T-helper 2 cell (primary cell): ENCODE data around the gene OXLD1.
A peak's percentile ranks its signal among the peaks of the same experiment; 100 is the strongest.

ENCODE experiments used
- DNase-seq, 5 experiments: peaks; one replicate each; pipeline versions ENCODE4 v3.0.0 to v3.0.0-alpha.2; 2012 to 2022
- total RNA-seq, 2 donors: gene quantifications; one replicate each; lab custom pipeline; 2026; lab: John Stamatoyannopoulos, UW

The OXLD1 gene
- total RNA-seq, result 18.7 to 27.8 reads per million in 2 donors

DNA sequence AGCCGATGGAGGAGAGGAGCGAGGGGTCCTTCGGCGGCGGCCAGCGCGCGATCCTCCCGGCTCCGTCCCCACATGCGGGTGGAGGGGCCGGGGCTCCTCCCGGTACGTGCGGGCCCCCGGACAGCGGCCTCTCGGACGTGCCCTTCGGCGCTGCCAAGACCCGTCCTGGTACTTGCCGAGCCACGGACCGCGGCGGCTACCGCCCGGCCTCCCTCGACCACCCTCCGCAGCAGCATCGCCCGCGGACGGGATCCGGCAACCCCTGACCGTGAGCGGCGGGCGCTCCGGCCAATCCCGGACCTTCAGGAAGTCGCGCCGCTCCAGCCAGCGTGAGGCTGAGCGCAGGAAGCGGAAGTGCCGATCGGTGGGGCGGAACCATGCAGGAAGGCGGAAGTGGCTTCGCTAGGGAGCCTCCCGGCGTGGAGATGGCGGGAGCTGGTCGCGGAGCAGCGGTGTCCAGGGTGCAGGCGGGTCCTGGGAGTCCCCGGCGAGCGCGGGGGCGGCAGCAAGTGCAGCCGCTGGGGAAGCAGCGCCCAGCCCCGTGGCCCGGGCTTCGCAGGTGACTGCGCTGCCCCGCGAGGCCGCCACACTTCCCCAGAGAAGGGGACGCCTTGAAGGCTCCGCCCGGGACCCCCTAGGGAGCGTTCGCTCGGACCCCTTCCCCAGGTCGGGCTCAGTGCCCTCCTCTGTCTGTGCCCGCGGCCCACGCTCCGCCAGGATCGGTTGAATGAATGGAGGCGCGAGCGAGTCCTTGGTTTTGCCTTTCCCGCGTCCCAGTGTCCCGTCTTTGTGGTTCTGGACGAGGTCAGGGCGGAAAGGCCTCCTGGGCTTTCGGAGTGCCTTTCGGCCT is at the start of gene OXLD1, which contains the start of gene CCDC137:
TSS of gene OXLD1 (minus strand) at position 264 of the 850 bp plus-strand sequence. CDS start at position 236, 28 bp downstream.
TSS of gene CCDC137 (plus strand) at position 396 of the 850 bp plus-strand sequence. CDS start at position 426, 30 bp downstream.
- peak; percentile 83 to 97 (median 89) for DNase-seq

DNA sequence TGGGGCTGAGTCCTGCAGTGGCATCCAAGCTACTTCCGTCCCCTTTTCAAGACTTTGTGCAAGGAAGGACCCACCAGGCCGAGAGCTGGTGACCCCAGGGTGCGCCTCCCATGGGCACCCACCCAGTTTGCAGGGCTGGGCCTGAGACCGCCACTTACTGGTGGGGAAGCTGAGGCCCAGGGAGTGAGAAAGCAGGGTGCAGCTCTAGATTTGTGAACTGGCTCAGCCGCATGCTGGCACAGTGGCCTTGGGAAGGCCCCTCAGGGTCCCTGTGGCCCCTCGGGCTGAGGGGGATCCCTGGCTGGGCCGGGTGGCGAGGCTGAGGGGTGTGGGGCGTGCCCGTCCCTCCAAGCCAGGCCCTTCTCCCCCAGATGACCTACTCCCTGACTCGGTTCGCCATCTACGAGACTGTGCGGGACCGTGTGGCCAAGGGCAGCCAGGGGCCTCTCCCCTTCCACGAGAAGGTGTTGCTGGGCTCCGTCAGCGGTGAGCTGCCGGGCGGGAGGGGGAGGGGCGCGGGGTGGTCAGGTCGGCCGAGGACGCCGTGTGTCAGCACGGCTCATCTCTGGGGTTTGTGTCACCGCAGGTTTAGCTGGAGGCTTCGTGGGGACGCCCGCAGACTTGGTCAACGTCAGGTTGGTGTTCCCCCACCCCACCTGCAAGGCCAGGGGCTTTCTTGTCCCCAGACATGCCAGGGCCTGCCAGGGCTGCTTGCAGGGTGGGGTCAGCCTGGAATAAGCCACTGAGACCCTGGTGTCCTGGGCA is 48.9 kb upstream of the OXLD1 start:
- no peak for DNase-seq

DNA sequence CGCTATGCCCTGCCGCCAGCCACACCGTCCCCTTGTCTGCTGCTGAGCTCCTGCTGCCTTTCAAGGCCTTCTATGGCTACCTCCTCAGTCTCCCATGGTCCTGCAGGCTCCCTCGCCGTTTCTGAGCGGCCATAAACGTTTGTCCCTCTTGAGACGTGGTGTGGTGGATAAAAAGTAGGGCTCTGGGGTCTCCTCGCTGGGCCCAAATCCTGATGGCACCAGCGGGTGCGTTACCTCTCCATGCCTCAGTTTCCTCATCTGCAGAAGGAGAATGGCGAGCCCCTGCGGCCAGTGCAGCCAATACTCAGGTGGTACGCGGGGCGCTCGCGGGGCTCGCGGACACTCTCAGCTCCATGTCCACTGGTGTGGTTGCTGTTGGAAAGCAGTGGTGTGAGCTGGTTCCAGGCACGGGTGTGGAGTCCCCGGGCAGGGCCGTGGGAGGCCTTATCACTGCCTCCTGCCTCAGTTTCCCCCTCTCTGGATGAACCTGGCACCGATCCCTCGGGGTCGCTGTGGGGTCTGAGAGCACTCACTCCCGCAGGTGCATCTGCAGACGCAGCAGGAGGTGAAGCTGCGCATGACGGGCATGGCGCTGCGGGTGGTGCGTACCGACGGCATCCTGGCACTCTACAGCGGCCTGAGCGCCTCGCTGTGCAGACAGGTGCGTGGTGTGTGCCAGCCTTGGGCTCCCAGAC is 48.2 kb upstream of the OXLD1 start:
- no peak for DNase-seq

DNA sequence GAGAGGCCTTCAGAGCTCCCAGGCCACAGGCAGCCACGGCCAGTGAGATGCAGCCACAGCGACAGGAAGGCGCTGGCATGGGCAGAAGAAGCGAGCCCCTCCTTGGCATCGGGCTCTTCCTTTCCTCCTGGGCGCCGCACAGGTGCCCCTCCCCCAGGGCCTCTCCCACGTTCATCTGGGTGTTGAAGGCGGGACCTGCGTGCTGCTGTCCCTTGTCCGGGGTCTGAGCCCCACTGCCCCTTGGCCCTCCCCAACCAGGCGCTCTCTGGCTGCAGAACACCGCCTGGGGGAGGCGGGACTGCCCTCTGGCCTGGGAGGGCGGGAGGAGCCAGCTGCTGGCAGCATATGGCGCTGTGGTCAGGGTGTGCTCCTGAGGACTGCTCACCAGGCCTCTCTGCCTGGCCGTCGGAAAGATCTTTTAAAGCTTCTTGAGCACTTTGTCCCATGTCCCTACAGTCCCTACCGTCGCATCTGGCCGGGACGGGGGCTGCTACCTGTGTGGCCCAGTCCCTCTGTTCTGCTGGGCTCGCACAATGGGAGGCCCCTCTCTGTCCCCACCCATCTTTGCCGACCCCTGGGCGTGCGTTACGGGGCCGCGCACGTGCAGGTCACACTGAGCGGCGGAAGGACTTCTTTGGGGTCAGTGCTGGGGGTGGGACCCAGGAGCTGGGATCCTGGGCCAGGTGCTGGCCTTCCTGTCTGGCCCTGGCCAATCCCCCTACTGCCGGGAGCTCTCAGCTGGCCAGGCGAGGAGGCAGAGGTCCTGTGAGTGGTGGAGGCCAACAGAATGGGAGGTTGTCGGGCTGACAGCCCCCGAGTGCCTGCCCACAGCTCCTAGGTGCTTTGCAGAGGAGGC is 47.4 kb upstream of the OXLD1 start:
- no peak for DNase-seq

DNA sequence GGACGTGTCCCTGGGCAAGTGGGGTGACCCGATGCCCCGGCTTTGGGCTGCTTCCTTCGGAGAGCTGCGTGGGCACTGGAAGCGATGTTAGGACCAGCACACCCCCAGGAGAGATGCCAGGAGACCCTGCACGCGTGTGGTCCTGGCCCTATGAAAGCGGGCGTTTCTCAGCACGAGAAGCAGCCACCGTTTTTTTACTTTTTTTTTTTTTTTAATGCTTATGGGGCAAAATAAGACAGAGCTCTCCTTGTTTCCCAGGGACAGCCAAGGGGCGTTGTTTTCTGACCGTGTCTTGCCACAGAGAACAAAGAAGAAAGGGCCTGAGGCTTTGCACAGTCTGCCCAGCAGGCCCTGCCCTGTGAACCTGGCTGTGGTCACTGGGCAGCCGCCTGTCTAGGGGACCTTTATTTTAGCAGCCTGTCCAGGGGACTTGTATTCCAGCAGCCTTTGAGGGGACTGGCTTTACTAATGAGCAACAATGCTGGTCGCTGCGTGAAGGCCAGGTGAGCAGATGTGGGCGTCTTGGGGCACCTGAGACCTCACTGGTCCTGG is 46.7 kb upstream of the OXLD1 start:
- DNase-seq, result no peak

DNA sequence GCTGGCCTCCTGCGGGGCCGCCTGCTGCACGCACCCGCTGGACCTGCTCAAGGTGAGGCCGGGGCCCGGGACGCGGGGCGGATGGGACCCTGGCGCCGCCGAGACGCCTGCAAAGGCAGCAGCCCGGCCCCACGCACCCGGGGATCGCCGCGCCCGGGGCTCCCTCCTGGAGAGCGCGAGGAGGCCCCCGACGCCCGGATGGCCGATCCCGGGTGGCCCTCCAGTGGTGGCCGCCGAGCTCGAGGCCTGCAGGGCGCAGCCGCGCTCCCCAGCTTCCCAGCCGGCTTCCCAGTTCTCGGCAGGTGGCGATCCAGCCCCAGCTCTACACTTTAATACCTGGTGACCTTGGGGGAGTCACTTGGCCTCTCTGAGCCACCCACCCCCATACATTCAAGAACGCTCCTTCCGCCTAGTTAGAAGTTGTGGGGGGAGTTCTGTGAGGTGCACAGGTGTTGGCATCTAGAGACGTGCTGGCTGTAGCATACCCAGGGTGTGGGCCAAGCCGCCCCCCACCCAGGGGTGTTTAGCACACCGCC is 46.1 kb upstream of the OXLD1 start:
- no peak for DNase-seq

DNA sequence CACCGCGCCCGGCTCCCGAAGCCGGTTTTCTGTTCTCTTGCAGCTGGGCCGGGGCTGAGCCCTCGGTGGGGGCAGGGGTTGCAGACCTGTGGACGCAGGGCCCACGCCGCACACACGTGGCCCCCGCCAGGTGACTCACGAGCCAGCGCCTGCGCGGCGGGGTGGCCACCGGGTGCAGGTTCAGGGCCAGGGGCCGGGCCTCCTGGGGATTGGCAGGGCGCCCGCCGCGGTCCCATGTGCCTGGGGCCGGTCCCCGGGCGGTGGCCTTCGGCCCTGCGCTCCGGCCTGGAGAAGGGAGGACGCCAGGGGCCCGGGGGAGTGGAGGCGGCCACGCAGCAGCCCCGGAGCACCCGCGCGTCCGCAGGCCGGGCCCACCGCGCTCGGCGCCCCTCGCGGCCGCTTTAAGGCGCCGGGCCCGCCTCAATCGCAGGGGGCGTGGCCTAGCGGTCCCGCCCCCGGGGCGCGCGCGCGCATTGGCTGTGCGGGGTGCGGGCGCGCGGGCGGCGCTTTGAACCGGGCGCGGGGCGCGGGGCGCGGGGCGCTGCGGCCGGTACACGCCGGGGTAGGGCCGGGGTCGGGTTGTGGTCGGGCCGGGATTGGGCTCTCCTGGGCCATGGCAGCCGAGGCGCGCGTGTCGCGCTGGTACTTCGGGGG is 45.5 kb upstream of the OXLD1 start, which contains the start of gene SLC25A10:
TSS of gene SLC25A10 (plus strand) at position 471 of the 654 bp plus-strand sequence. CDS start at position 614, 143 bp downstream.
- DNase-seq, result peak; percentile 63 to 87 (median 69)

DNA sequence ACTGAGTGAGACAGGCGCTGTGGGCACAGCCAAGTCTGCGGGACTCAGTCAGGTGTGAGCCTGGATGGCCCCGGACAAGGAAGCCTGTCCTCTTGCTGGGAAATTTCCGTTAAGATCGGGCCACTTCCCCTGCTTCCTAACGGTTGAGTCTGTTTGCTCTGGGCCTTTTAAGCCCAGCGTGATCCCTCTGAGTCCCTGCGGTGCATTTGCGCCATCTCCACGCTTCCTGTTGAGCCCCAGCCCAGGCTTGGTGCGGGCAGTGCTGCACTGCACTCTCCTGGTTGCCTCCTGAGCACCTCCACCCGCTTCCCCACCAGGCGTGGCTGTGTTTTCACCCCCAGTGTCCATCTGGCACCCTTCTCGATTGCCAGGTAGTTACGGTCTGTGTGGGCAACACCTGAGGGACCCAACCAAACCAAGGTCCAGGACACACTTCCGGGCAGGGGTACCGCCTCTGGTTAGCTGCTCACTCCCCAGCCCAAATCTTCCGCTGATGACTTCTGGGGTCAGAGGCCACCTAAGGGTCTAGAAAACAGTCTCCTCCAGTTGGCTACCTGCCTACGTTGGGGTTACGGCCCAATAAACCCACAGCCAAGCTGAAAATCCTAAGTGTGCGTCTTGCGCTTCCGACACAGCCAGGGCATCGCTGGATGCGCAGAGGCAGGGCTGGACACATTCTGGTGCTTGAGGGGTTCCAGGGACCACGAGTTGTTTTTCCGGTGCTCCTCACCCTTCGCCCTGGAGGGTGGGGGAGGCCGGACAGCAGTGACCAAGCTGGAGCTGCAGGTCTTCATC is 44.3 kb upstream of the OXLD1 start:
- no peak for DNase-seq

DNA sequence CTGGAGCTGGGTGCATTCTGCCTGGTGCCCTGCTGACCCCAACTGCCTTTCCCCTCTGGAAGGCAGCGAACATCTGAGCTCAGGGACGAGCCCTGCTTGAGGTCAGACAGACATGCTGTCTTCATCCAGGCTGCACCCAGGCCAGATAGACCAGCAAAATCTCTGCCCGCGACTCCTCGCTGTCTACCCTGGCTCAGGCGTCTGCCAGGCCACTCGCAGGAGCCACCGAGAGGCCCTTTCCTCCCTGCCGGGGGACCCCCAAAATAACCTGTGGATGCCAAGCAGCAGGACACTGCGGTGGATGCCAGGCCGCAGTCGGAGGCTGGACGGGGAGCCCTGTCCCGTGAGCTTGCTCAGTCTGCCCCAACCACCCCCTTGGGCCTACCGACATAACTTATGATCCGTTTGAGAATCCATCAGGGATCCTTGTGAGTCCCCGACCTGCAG is 42.4 kb upstream of the OXLD1 start:
- DNase-seq, result no peak

DNA sequence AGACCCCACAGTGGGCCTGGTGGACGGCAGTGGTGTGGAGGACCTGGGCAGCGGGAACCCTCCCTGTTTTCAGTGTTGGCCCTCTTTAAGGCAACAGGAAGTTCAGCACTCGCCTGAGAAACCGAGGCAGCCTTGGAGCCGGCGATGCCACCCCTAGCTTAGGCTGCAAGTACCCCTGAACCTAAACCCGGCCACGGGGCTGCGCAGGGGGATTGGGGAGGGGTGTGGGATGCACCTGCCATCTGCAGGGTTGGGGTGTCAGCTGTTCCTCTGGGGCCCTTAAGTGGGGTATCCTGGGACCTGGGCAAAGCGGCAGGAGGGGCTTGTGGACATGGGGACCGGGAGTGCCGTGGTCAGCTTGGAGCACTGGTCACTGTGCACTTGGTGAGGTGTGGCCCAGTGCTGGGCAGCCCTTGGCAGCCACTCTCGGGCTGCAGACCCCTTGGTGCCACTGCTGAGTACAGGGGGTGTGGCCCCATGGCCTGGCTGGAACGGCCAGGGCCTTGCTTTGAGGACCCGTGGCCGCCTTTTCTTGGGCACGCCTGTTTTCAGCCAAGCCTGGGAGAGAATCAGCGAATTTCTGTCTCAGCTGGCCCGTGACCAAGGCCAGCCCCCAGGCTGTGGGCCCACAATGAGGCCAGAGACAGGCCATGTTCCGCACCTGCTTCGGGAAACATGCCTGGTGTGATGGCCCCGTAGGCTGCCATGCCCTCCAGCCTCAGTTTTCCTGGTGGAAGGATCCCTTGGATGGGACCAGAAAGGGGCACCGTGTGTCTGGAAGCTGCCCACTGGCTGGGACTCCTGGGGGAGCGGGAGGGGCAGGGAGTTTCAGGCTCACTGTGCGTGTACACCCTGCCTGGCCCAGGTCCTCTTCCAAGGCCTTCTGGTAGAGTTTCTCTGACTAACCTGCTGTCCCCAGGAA is 41.6 kb upstream of the OXLD1 start:
- no peak for DNase-seq

DNA sequence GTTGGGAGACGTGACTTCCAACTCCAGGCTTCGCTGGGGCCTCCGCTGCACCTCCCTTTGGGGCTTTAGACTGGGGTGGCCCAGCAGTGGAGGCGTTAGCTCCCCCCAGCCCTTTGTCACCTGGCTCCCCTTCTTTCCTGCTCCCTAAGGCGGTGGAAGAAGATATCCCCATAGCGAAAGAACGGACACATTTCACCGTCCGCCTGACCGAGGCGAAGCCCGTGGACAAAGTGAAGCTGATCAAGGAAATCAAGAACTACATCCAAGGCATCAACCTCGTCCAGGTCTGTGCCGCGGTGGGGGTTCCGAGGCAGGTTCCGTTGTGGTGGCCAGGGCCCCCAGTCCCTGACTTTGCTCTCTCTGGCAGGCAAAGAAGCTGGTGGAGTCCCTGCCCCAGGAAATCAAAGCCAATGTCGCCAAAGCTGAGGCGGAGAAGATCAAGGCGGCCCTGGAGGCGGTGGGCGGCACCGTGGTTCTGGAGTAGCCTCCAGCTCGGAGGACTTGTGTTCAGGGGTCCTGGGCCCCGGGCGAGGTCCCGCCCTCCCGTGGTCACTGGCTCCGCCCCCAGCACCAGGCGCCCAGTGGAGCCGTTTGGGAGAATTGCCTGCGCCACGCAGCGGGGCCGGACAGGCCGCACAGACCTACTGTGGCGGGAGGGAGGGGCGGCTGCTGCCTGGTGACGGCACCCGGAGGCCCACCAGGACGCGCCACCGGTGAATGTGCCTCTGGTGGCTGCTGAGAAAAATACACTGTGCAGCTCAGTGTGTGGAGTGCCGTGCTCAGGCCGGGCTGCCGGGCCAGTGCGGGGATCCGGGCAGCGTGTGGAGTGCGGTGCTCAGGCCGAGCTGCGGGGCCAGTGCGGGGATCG is 40.6 kb upstream of the OXLD1 start:
- DNase-seq, result no peak

DNA sequence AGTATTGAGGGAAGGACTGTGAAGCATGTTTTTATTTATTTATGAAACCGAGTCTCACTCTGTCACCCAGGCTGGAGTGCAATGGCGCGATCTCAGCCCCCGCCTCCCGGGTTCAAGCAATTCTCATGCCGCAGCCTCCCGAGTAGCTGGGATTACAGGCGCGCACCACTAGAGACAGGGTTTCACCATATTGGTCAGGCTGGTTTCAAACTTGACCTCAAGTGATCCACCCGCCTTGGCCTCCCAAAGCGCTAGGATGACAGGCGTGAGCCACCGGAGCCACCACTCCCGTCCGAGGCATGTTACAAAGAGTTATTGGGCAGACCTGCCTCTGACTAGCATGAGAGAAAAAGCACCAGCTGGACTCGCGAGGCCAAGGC is 39.8 kb upstream of the OXLD1 start:
- DNase-seq, result no peak

DNA sequence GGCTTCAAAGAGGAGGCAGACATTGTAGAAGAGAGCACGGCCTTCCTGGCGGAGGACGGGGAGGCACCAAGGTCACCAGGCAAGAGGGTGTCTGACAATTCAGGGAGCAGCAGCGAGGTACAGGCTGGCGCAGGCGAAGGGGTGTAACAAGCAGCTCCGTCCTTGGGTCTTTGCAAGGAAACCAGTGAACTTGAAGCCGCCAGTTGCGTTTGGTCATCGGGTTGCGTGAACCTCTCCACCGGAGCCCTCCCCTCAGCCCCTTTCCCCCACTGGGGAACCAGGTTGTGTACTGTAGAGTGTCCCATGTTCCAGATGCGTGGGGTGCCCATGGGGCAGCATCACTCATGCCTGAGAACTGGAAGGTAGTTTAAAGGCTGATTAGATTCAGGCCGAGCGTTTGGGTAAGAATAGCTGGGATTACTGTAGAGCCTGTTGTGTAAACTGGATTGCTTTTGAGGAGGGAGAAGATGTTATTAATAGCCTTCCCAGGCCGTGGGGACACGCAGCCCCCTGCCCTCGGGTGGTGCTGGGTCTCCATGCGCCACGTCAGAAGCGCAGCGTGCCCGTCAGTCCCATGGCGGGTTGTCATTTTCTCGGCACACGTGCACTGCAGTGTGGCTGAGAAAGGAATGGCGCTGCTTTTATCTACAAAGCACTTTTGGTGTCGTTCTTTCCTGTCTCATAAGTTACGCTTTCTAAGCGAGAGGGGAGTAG is 39.3 kb upstream of the OXLD1 start:
- no peak for DNase-seq

DNA sequence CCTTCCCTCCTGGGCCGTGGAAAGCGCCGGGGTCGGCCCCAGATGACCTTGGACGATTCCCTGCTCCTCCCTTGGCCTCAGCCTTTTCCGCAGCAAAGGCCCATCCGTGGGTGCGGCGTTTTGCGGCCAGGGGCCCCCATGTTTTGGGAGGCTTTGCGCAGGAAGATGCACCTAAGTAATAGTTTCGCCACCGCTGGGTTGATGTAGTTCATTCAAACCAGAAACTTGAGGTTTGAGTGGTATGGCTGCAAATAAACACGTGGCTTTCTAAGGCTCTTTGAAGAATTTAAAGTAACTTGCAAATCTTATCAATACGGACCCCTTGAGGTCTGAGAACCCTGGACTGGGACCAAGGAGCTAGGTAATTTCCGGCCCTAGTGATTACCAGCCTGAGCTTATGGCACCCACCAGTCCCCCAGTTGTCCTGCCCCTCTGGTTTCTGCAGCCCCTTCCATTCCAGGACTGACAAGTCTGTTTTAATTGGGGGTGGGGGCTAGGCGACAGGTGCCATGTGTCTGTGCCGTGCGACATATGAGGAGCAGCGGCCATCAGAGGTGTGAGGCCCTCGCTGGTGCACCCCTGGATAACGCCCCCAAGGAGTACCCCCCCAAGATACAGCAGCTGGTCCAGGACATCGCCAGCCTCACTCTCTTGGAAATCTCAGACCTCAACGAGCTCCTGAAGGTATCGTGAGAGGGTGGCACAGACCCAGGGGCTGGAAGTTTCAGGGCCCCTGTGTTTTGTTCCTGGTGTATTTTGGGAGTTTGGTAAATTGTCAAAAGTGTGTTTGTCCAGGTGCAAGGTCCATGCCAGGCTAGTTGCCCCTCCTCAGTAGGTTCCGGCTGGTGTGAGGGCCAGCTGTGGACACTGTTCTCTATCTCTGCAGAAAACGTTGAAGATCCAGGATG is 37.6 kb upstream of the OXLD1 start:
- DNase-seq, result peak in 2 of 5 experiments; percentile 34 to 52

DNA sequence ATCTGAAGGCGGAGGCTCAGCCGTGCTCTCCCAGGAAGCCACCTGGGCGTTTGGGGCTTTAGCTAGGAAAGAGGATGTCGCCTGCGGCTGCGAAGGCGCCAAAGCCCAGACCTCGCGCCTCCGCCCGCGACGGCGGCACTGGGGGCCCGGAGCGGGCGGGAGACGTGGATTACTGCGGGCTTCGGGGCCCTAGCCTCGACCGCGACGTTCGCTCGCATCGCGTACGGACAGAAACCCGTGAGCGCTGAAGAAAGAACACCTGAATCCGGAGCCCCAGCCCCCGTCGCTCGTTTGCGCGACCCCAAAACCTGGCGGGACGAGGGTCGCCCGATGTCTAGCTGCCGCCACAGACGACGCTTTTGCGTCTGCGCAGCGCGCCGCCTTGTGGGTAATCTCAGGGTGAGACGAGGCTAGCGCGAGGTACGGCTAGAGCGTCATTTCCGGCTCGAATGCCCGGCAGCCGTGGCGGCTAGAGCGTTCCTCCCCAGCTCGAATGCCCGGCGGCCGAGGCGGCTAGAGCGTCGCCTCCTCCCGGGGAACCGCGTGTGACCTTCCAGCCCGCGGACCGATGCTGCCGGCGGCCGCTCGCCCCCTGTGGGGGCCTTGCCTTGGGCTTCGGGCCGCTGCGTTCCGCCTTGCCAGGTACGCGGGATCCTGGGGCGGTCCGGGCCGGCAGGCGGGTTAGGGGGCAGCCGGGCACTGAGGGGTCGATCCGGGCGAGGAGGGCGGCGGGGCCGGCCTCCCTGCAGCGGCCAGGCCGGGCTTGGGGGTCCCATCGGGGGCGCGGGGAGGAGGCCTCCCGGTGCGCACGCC is 36.7 kb upstream of the OXLD1 start, which contains the start of gene MRPL12:
TSS of gene MRPL12 (plus strand) at position 434 of the 813 bp plus-strand sequence. CDS start at position 569, 135 bp downstream.
- DNase-seq, result peak; percentile 72 to 91 (median 81)
